22Rv1 (cell line): ENCODE data around the gene RAD50.
A peak's percentile ranks its signal among the peaks of the same experiment; 100 is the strongest.

Experiments
- H3K27ac ChIP-seq: fragments of 450-650 bp; 2 replicates; pipeline ENCODE4 v1.5.1; 2017
- ZFX ChIP-seq: fragments of 450-650 bp; IDR thresholded peaks from 2 replicates; pipeline ENCODE4 v1.6.1; 2017; ENCODE audit warnings: antibody characterized with exemption, borderline replicate concordance
- TF ChIP-seq, protein P1 (sequence below): fragments of 450-650 bp; IDR thresholded peaks from 2 replicates; pipeline ENCODE4 v1.5.1; 2017; ENCODE audit warnings: mild to moderate bottlenecking

The RAD50 gene

DNA sequence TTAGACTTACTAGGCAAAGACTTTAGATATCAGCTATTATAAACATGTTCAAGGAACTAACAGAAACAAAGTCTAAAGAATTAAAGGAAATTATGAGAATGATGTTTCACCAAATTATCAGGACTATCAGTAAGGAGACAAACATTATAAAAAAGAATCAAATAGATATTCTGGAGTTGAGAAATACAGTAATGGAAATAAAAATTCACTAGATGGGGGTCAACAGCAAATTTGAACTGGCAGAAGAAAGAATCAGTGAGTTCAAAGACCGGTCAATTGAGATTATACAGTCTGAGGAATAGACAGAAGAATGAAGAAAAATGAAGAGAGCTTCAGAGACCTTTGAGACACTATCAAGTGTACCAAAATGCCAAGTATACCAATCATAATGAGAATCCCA, 91.6 kb downstream of the RAD50 start:
- no peak for TF ChIP-seq ZFX
- TF ChIP-seq, protein P1, sequence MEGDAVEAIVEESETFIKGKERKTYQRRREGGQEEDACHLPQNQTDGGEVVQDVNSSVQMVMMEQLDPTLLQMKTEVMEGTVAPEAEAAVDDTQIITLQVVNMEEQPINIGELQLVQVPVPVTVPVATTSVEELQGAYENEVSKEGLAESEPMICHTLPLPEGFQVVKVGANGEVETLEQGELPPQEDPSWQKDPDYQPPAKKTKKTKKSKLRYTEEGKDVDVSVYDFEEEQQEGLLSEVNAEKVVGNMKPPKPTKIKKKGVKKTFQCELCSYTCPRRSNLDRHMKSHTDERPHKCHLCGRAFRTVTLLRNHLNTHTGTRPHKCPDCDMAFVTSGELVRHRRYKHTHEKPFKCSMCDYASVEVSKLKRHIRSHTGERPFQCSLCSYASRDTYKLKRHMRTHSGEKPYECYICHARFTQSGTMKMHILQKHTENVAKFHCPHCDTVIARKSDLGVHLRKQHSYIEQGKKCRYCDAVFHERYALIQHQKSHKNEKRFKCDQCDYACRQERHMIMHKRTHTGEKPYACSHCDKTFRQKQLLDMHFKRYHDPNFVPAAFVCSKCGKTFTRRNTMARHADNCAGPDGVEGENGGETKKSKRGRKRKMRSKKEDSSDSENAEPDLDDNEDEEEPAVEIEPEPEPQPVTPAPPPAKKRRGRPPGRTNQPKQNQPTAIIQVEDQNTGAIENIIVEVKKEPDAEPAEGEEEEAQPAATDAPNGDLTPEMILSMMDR: no peak
- H3K27ac ChIP-seq: no peak overlapping the region

DNA sequence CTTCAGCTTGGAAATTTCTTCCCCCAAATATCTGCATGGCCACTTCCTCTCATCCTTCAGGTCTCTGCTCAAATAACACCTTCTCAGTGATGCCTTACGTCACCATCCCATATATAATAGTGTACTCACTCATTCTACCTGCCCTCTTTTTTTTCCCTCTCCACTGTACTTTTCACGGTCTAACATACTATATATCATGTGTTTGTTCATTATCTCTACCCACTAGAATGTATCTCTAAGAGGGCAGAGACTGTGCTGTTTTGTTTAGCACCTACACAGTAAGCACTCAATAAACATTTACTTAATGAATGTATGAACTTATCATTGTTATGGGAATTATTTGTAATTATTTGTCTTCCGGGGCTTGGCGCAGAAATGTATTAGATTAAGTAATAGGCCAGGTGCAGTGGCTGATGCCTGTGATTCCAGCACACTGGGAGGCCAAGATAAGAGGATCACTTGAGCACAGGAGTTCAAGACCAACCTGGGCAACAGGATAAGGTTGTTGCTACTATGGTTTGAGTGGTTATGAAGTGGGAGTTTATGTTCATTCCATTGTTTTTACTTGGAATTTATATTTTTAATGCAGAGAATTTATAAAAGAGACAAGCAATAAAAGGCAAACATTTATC, 95.2 kb downstream of the RAD50 start:
- TF ChIP-seq, protein P1: no peak
- no peak for TF ChIP-seq ZFX
- no peak overlapping the region for H3K27ac ChIP-seq

DNA sequence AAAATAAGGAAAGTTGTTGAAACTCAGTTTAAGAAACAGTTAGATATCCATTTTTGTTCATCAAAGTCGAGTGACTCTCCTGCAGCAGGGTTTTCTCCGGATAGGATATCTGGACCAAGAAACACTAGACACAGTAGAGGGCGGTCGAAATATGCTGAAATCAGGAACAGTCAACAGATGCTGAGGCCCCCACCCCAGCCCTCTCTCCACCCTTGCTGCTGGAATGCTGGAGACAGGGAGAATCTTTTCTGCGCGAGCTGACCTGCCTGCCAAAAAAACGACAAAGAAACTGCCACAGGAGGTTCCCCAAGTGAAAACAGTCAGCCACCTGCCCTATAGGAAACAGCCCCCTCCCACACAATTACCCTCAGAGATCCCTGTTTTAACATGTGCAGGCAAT, 96.9 kb downstream of the RAD50 start:
- no peak overlapping the region for H3K27ac ChIP-seq
- no peak for TF ChIP-seq ZFX

DNA sequence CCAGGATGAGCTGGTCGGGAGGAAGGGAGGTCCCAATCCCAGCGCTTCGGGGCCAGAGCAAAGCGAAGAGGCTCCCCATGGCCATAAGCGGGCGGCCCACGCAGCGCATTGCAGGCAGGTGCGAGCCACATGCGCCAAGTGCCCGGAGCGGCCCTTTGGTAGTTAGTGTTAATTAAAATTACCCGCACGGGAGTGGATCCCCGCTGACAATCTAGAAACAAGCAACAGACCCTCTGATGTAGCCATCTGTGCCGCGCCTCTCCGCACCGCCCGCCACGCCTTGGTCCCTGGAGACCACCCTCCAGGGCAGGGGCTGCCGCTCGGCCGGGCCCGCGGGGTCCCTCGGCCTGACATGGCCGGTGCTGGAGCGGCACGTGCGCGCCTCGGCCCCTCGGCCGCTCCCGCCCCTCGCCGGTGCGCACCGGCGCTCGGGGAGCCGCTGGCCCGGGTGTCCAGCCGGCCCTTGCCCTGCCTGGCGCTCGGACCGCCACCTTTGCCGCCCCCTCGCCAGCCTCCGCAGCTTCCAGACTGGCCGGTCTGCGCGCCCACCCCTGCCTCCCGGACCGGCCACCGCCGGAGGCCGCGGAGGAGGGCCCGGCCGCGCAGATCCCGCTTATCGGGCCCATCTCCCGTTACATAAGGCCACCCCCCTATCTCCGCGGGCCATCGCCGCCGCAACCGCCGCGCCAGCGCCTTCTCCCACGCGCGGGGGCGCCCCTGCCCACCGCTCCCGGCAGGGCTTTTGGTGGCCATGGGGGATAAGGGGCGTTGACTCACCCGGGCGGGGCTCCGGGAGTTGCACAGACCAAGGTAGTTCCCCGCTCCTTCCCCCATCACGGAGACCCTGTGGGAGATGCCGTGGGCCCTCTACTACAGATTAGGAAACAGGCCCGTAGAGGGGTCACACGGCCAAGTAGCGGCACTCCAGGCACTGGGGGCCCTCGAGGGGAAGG, 99.3 kb downstream of the RAD50 start:
- no peak overlapping the region for H3K27ac ChIP-seq

DNA sequence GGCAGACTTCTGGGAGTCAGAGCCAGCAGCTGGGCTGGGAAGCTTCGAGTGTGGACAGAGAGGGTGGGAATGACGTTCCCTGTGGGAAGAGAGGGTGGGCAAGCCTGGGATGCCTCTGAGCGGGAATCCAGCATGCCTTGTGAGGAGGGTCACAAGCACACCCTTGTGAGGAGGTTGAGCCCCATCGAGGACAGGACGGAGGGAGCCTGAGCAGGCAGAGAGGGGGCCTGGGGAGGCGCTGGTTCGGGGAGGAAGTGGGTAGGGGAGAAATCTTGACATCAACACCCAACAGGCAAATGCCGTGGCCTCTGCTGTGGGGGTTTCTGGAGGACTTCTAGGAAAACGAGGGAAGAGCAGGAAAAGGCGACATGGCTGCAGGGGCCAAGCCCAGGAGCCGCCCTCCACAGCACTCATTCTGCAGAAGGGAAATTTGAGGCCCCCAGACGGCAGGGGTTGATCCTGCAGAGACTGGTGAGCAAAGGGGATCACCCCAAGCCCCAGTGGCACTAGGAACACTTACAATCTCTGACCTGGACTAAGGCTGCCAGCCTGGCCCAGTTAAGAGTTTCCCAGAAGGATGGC, 100.1 kb downstream of the RAD50 start:
- H3K27ac ChIP-seq: no peak overlapping the region
- TF ChIP-seq, protein P1: no peak
- TF ChIP-seq ZFX: no peak

More for the DNA sequence above, 99.3 kb downstream of the RAD50 start:
- no peak for TF ChIP-seq ZFX
- TF ChIP-seq, protein P1: peak; percentile 23; the same call in 1 of the 2 replicates

DNA sequence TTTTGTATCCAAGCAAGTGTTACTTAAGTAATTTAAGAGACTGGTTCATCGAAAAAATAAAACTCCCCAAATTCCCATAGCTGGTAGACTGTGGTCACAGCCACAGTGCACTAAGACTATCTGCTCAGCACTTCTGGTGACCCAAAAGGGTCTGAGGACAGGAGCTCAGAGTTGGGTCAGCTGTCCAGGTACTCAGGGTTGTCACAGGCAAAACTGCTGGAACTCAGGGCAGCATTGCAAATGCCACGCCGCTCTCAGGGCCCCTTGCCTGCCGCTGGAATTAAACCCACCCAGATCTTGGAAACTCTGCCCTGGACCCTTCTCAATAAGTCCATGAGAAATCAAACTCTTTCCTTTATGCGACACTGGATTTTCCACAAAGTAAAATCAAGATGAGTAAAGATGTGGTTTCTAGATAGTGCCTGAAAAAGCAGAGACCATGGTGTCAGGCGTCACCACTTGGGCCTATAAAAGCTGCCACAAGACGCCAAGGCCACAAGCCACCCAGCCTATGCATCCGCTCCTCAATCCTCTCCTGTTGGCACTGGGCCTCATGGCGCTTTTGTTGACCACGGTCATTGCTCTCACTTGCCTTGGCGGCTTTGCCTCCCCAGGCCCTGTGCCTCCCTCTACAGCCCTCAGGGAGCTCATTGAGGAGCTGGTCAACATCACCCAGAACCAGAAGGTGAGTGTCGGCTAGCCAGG, 101.1 kb downstream of the RAD50 start, which contains the start of gene IL13:
Gene IL13 (plus strand): TSS at position 498 of the 705 bp plus-strand sequence. CDS start 14 bp downstream, at position 512.
- TF ChIP-seq, protein P1: no peak

More for the DNA sequence above, 101.1 kb downstream of the RAD50 start, which contains the start of gene IL13:
- no peak within 1 kb of the TSS for H3K27ac ChIP-seq
